ENCODE data around the gene VSX2.

Gene VSX2

GRCh38 chr14:74263181-74263580 is 23.9 kb downstream of the VSX2 start:
- peak in 1 of 2 experiments; percentile 83; a peak in 2 of 4 replicates for TF ChIP-seq REST (IDR thresholded peaks at IDR 0.05; ENCODE audit: insufficient read depth in 1 of 2, low read depth in 2 of 2, low read length in 2 of 2)
- no peak for TF ChIP-seq FOXP2 (optimal IDR thresholded peaks at IDR 0.05; ENCODE audit: borderline replicate concordance, extremely low read depth, extremely low read length, insufficient read depth)

- TF ChIP-seq FOXP2 (optimal IDR thresholded peaks at IDR 0.05; ENCODE audit: borderline replicate concordance, extremely low read depth, extremely low read length, insufficient read depth) (no peak), POLR2AphosphoS5 (IDR thresholded peaks at IDR 0.05; ENCODE audit: low read depth, low read length) (no peak), REST (IDR thresholded peaks at IDR 0.05; ENCODE audit: insufficient read depth in 1 of 2, low read depth in 2 of 2, low read length in 2 of 2) (no peak), TAF1 (IDR thresholded peaks at IDR 0.05; ENCODE audit: borderline replicate concordance, insufficient read depth, low read length) (no peak)
Measured at GRCh38 chr14:74263921-74264320, 24.7 kb downstream of the VSX2 start.

GRCh38 chr14:74265301-74265965 is 26.2 kb downstream of the VSX2 start:
- TF ChIP-seq POLR2AphosphoS5 (IDR thresholded peaks at IDR 0.05; ENCODE audit: low read depth, low read length) (no peak), SIN3A (IDR thresholded peaks at IDR 0.05; ENCODE audit: borderline replicate concordance, insufficient read depth, low read length) (no peak), REST (IDR thresholded peaks at IDR 0.05; ENCODE audit: insufficient read depth in 1 of 2, low read depth in 2 of 2, low read length in 2 of 2) (no peak), FOXP2 (optimal IDR thresholded peaks at IDR 0.05; ENCODE audit: borderline replicate concordance, extremely low read depth, extremely low read length, insufficient read depth) (no peak), TAF1 (IDR thresholded peaks at IDR 0.05; ENCODE audit: borderline replicate concordance, insufficient read depth, low read length) (no peak)

- no peak for TF ChIP-seq REST (IDR thresholded peaks at IDR 0.05; ENCODE audit: insufficient read depth in 1 of 2, low read depth in 2 of 2, low read length in 2 of 2)
- no peak for TF ChIP-seq FOXP2 (optimal IDR thresholded peaks at IDR 0.05; ENCODE audit: borderline replicate concordance, extremely low read depth, extremely low read length, insufficient read depth)
- no peak for TF ChIP-seq POLR2AphosphoS5 (IDR thresholded peaks at IDR 0.05; ENCODE audit: low read depth, low read length)
- TF ChIP-seq TAF1 (IDR thresholded peaks at IDR 0.05; ENCODE audit: borderline replicate concordance, insufficient read depth, low read length), result no peak
- no peak for TF ChIP-seq SIN3A (IDR thresholded peaks at IDR 0.05; ENCODE audit: borderline replicate concordance, insufficient read depth, low read length)
Measured at GRCh38 chr14:74267588-74267987, 28.3 kb downstream of the VSX2 start.

- TF ChIP-seq SIN3A (IDR thresholded peaks at IDR 0.05; ENCODE audit: borderline replicate concordance, insufficient read depth, low read length) (no peak), FOXP2 (optimal IDR thresholded peaks at IDR 0.05; ENCODE audit: borderline replicate concordance, extremely low read depth, extremely low read length, insufficient read depth) (no peak), POLR2AphosphoS5 (IDR thresholded peaks at IDR 0.05; ENCODE audit: low read depth, low read length) (no peak), REST (IDR thresholded peaks at IDR 0.05; ENCODE audit: insufficient read depth in 1 of 2, low read depth in 2 of 2, low read length in 2 of 2) (no peak), TAF1 (IDR thresholded peaks at IDR 0.05; ENCODE audit: borderline replicate concordance, insufficient read depth, low read length) (no peak)
Measured at GRCh38 chr14:74271365-74271764, 32.1 kb downstream of the VSX2 start.

Measured in PFSK-1 (cell line).